HG03571 (cell line): ENCODE measurements around the gene MRPL14.

Experiments used
- ATAC-seq: cut with Tn5 transposase; IDR thresholded peaks from one replicate; pipeline ENCODE4 v1.9.1; 2021; ENCODE audit not compliant: unreplicated experiment

MRPL14 gene

DNA sequence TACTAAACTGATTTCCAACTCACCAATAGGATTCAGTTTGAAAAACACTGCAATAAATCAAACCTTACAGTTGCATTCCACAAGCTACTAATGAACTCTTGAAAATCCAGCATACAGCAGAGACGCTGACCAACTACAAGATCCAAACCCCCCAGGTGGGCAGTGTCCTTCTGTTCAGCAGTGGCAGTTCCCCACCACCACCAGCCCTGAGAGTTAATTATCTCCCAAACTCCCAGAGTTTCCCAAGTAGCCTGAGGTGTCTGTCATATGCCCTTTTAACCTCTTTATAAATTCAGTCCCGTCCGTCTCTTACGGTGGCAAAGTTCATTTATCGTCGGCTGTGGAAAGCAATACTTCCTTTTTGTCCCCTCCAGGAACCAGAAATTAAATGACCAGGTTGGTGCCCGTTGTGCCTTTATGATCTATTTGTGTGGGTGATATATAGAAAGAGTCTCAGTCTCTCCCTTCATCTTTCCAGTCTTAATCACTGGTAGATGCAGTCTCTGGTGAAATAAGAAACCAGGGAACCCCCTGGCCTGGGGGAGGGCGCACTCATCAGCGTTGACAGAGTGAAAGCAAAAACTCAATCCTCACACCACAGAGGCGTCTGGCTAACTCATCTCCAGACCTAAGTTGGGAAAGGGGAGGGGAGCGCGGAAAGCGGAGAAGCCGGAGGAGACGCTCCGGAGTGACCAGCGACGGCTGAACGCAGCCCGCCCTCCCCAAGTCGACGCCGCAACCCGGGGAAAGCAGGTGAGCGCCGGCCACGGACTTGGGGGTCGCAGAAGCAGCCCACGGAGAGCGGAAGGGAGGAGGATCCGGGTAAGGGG is 717 bp downstream of the MRPL14 start:
- ATAC-seq = peak; percentile 49

- no peak for ATAC-seq
These were observed 3.7 kb downstream of the MRPL14 start for GRCh38 chr6:44123544-44123943.

GRCh38 chr6:44122801-44123200 is 4.5 kb downstream of the MRPL14 start:
- no peak for ATAC-seq

- no peak for ATAC-seq
These were observed 6.4 kb downstream of the MRPL14 start for GRCh38 chr6:44120692-44121443.

DNA sequence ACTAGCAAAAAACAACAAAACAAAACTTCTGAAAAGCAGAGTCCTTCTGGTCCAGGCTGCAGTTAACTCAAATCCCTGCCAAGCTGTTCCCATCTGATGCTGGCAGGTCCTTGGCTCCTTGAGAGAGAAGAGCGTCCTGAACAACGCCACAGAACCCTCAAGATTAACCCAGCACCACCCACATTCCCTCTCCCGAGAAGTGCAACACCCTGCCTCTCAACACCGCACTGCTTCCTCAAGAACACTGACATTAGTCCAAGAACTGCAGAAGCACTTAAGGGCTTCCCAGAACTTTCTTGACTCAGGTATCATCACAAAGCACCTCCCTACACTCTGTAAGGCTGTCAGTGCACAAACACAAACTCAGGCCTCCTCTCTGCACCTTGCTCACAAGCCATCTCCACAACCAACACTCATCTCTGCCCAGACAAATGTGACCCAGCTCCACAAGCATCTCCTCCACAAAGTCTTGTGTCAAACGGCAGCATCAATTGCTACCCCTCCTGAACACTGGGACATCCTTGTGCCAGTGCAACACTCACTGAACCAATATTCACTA is 7.5 kb downstream of the MRPL14 start:
- no peak for ATAC-seq

- no peak for ATAC-seq
These were observed 9.7 kb downstream of the MRPL14 start for GRCh38 chr6:44117397-44118128.

DNA sequence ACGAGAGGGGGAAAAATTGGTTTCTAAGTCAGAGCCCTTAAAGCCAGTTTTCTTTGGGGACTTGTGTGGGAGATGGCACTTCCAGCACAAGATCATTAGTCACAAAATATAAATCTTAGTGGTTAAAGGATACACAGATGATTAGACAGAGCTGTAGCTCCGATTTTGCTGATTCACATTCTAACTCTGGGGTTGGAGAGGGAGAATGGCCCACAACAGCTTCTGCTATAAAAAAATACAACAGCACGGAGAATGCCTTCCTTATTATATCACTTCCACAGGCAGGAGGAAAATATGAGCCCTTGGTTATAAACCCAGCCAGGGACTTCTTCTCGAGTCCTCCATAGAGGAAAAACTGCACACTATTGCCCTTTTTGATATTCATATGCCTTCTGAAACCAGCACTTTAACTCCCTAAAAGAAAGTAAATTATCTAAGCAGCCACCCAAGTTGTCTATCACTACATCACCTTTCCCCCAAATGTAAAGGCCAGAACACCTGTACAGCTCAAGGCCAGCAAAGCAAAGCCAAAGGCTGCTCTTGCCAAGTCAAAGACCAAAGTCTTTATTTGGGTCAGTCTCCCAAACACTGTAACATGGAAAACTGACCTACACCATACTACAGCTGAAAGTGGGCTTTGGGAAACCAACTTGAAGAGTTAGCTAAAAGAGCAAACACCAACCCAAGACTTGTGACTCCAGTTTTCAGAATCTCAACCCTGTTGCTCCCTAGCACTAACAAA is 10.4 kb downstream of the MRPL14 start:
- ATAC-seq = no peak

DNA sequence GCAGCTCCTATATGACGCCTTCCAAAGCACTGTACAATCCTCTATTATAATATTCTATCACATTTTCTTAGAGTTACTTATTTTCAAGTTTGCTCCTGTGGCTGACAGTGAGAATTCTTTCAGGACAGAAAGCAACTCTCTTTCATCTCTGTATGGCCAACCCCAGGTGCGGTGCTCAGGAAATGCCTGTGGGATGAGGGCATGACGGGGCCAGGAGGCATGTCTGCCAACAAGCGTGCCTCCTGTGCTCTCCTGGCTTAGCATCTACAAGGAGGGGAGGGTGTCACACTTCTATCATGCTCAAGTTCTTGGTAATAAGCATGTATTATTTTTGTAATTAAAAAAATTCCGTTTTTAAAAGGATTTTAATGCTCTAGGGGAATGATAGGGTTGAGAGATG is 11.4 kb downstream of the MRPL14 start:
- ATAC-seq = no peak

GRCh38 chr6:44113414-44113813 is 13.8 kb downstream of the MRPL14 start:
- ATAC-seq = no peak

DNA sequence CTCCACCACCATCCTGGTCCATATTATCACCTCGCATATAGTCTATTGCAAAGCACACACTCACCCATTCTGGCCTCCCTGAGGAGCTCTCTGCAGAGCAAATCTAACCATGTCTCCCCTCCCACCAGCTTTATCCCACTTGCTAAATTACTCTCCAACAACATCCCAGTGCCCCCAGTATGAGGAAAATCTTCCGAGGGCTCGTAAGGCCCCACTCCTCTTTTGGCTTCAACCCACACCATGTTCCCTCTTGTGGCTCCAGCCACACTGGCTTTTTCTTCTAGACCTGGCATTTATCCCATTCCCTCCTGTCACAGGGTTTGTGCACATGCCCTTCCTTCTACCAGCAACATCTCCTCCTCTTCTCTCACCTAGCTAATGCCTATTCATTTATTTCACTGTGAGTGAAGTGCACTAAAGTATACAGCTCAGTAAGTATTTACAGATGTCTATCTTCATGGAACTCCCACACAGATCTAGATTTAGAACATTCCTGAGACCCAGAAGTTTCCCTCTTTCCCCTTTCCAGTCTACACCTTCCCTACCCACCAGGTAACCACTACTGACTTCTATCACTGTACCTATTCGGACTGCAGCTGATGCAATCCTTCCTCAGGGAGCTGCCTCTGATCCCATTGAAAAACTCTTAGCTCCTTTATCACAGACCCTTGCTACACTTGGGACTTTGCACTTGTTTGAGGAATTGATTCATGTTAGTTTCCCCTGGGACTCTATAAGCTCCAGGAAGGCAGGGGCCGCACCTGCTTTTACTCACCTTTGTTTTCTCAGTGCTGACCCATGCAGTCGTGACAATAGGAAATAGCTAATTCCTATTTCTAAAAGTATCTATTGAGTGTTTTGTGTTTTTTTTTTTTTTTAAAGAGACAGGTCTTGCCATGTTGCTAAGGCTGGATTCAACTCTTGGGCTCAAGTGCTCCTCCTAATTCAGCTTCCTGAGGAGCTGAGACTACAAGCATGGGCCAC is 15.5 kb downstream of the MRPL14 start:
- ATAC-seq = no peak

- ATAC-seq = no peak
These were observed 16.3 kb downstream of the MRPL14 start for GRCh38 chr6:44110966-44111365.

DNA sequence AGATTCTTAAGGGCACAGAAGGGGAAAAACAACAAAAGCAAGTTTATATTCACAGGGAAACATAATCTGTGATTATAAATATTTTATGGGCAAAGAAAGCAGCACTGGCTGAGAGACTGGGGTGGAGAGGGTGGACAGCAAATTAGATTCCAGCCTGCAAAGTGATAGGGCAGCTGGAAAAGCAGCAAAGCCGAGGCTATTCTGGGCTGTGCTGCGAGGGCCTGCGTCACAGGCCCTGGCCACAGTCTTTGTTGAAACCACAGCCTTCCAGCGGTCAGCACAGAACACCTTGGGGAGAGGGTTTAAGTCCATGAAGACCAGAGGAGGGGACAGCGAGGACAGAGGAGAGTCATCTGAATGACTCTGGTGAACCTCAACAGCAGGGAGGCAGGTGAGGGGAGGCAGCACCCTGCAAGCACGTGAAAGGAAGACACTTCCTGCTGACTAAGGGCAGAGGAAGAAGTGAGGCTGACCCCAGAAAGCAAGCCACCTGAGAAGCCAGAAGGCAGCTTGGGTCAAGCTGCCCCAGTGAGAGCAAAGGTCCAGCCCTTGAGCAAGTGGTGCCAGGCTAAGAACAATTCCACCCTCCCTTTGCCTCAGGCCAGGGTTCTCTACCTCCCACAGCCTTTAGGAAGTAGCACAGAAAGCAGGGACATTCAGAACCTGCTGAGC is 17.1 kb downstream of the MRPL14 start:
- no peak for ATAC-seq

DNA sequence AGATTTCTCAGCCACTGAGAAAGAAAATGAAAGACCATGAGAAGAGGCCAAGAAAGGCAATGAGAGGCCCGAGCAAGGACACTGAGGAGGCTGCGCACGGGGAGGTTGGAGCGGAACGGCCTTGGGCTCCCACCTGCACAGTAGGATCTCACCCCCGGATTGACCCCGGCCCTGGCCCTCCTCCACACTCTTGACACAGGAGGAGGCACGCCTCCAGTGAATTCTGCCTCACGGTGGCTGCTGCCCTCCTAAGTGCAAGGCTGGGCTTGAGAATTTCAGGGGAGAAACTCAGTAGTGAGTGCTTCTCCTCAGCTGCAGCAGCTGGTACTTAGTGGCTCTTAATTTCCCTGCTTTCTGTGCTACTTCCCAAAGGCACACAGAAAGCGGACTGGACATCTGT is 18.0 kb downstream of the MRPL14 start:
- ATAC-seq = no peak

DNA sequence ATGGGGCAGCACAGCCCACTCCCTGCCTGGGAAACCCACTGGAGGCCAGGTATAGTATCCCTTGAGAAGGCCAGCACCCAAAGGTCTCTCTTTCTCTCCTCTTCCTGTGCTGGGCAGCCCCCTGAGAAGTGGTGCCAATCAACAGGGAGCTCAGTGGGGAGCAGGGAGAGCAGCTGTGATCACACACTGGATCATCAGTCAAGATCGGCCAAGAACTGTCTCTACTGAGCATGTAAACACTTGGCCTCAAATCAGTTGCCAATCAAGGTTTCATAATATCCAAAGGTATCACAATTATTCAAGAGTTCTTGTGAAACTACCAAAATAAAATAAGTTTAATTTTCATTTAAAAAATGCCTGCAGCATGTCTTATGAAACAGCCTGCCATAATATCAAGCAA is 18.8 kb downstream of the MRPL14 start:
- no peak for ATAC-seq

DNA sequence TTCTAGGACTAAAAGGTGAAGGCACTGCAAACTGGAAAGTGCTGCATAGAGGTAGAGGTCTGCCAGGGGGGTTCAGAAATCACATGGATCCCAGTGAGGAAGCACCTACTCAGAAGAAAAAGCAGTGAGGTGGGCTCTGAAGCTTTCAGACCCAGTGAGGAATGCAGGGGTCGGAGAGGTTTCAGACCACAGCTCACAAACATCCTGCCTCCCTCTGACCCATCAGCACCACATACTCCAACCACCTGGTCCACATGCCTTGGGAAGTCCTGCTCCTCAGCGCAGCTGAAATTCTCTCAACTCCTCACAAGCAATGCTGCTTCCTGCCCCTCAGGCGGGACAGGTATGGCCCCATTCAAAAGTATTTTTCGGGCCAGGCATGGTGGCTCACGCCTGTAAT is 20.2 kb downstream of the MRPL14 start:
- no peak for ATAC-seq

- no peak for ATAC-seq
These were observed 21.1 kb downstream of the MRPL14 start for GRCh38 chr6:44105993-44106740.

DNA sequence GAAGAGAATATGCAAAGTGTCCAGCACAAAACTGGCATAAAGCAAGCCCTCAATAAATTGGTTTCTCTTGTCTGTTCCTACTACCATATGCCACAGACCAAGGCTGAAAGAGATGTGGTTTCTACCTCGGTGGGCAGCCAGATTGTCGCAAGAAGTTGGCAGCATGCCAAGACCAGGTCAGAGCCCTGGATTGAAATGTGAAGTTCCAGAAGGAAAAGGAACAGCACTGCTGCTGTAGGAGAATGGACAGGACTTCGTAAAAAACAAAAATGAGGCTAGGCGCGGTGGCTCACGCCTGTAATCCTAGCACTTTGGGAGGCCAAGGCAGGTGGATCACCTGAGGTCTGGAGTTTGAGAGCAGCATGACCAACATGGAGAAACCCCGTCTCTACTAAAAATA is 22.1 kb downstream of the MRPL14 start:
- ATAC-seq = no peak

DNA sequence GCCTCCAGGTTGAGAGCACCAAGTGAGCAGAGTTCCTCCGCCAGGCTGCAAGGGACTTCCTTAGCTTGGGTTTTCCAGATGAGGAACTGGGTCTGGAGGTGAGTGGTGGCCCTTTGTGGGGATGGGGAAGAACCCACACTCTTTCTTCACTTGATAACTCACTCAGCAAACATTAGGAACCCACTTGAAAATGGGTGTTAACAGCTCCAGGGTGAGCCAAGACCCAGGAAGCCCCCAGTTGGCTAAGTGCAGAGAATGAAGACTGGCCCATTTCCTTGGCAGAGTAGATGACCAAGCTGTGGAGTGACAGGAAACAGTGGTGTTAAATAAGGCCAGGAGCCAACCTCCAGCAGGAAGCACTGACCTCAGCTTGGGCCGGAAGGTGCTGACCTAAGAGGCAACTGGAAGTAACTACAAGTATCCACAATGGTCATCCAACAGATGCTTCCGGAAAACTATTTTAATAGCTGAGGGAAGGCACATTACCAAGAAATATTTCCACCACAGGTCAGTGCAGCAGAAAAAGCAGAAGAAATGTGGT is 22.7 kb downstream of the MRPL14 start:
- no peak for ATAC-seq
